CD4-positive, alpha-beta T cell (primary cell): ENCODE results near the gene JUP. TPM values are rescaled to one million over a fixed set of nuclear protein-coding genes. Genes with fewer than 3 reads are reported as not detected.
"Not testable (repeated sequence)": the region's sequence is repeated elsewhere in the genome, so short reads cannot be mapped to it uniquely, and the experiment has no call there.

ENCODE experiments used
- ATAC-seq: fragments of 200-7000 bp; cut with Tn5 transposase; one replicate; pipeline ENCODE4 v1.10.0; 2022; ENCODE audit warnings: mild to moderate bottlenecking; ENCODE audit not compliant: poor library complexity
- CTCF ChIA-PET: fragments of 350-600 bp; sonication (Branson Sonifier 250); formaldehyde crosslinking; loops from one replicate; lab custom pipeline; 2021; ENCODE audit warnings: antibody characterized with exemption, inconsistent platforms; lab: Charles Lee
- POLR2A ChIA-PET: fragments of 350-600 bp; sonication (Branson Sonifier 250); formaldehyde crosslinking; loops from one replicate; lab custom pipeline; 2021; ENCODE audit warnings: antibody characterized with exemption, inconsistent platforms; lab: Charles Lee
- DNase-seq, 14 experiments: peaks; one replicate each; pipeline ENCODE4 v3.0.0-alpha.2; 2013 to 2020; ENCODE audit warnings: mixed read lengths in 2 of 14
- H3K27ac ChIP-seq, 2 donors: one replicate each; pipeline versions ENCODE4 v1.5.1 to v1.7.0; 2013; ENCODE audit warnings: low read length in 2 of 2, low read depth in 1 of 2, mild to moderate bottlenecking in 1 of 2
- H3K27me3 ChIP-seq, 2 experiments: 1 replicate in 1 of 2; 2 replicates in 1 of 2; pipeline versions ENCODE4 v1.6.1 to v1.7.0; 2013; ENCODE audit warnings: low read length in 2 of 2, control low read depth in 1 of 2, mild to moderate bottlenecking in 1 of 2, moderate library complexity in 1 of 2; ENCODE audit not compliant: insufficient read depth in 2 of 2, control insufficient read depth in 1 of 2
- H3K36me3 ChIP-seq: one replicate; pipeline ENCODE4 v1.6.1; 2013; ENCODE audit warnings: low read length, control low read depth; ENCODE audit not compliant: insufficient read depth
- H3K4me1 ChIP-seq: one replicate; pipeline ENCODE4 v1.6.1; 2013; ENCODE audit warnings: low read length, control low read depth; ENCODE audit not compliant: insufficient read depth
- H3K4me3 ChIP-seq: one replicate; pipeline ENCODE4 v1.5.1; 2013; ENCODE audit warnings: mild to moderate bottlenecking, low read length, moderate library complexity
- H3K9me3 ChIP-seq, 2 experiments: 1 replicate in 1 of 2; 2 replicates in 1 of 2; pipeline versions ENCODE4 v1.6.1 to v1.7.0; 2013; ENCODE audit warnings: low read length in 2 of 2, mild to moderate bottlenecking in 2 of 2, control low read depth in 1 of 2, moderate library complexity in 1 of 2; ENCODE audit not compliant: control insufficient read depth in 1 of 2, insufficient read depth in 1 of 2
- H3K27ac Mint-ChIP-seq: one replicate; pipeline ENCODE4 v1.8.0; 2020; ENCODE audit warnings: mixed read lengths
- H3K27me3 Mint-ChIP-seq: one replicate; pipeline ENCODE4 v1.8.0; 2021; ENCODE audit warnings: mixed read lengths
- H3K36me3 Mint-ChIP-seq: one replicate; pipeline ENCODE4 v1.8.0; 2021; ENCODE audit warnings: low read depth, mixed read lengths
- H3K4me1 Mint-ChIP-seq: one replicate; pipeline ENCODE4 v1.8.0; 2021; ENCODE audit warnings: low read depth, mixed read lengths
- H3K4me3 Mint-ChIP-seq: one replicate; pipeline ENCODE4 v1.8.0; 2020; ENCODE audit warnings: mild to moderate bottlenecking, mixed read lengths
- H3K9me3 Mint-ChIP-seq: one replicate; pipeline ENCODE4 v1.8.0; 2020; ENCODE audit warnings: mixed read lengths
- intact Hi-C, 2 experiments: fragments of 100-400 bp; cut with DNase I in 1 of 2; cut with micrococcal nuclease in 1 of 2; formaldehyde crosslinking; loops; one replicate each; pipeline versions ENCODE4 v1.15.1 to v1.9.0; 2023 to 2025; cut with DNase I, micrococcal nuclease
- total RNA-seq, 174 experiments: library from RNA in 2 of 174; stranded (reverse) in 2 of 174; gene quantifications; one replicate each; pipeline ENCODE4 v1.2.3 and lab custom pipeline; 2021 to 2026
- TF ChIP-seq, protein P1 (sequence below): fragments of 200-600 bp; IDR thresholded peaks from one replicate; pipeline ENCODE4 v1.8.0; 2022; ENCODE audit warnings: antibody characterized with exemption, mild to moderate bottlenecking

JUP gene
- total RNA-seq, 2 experiments from 2014 or later, result 0.88 to 1.1 TPM

DNA sequence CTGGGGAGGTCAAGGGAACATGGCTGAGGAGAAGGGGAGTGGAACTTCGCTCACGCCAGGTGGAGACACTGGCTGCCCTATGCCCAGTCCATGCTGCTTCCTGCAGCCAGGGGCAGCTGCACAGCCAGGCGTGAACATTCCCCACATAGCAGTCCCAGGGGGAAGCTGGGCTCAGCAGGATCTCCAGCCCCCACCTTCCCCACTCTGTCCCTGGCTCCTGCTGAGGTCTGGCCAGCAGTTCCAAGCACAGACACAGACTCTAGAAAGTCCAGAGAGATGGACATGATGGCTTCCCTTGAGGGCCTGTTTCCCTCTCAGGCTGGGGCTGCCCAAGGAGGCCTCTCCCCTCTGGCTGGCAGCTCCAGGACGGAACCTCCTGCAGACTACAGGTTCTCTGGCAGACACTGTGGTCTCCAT is 9.3 kb downstream of the JUP start:
- intact Hi-C loops, result no loop called here
- ATAC-seq, result no peak
- H3K27ac ChIP-seq, result no peak overlapping the region
- peaks cover 0 to 2% of the 10 kb centered on the region in 2 experiments for H3K27me3 ChIP-seq
- Mint-ChIP-seq H3K4me1 (no peaks in the 10 kb centered on the region), H3K27ac (no peak overlapping the region), H3K9me3 (no peaks in the 10 kb centered on the region), H3K4me3 (no peak overlapping the region), H3K36me3 (no peaks in the 10 kb centered on the region), H3K27me3 (peaks cover 8% of the 10 kb centered on the region)
- TF ChIP-seq, protein P1, sequence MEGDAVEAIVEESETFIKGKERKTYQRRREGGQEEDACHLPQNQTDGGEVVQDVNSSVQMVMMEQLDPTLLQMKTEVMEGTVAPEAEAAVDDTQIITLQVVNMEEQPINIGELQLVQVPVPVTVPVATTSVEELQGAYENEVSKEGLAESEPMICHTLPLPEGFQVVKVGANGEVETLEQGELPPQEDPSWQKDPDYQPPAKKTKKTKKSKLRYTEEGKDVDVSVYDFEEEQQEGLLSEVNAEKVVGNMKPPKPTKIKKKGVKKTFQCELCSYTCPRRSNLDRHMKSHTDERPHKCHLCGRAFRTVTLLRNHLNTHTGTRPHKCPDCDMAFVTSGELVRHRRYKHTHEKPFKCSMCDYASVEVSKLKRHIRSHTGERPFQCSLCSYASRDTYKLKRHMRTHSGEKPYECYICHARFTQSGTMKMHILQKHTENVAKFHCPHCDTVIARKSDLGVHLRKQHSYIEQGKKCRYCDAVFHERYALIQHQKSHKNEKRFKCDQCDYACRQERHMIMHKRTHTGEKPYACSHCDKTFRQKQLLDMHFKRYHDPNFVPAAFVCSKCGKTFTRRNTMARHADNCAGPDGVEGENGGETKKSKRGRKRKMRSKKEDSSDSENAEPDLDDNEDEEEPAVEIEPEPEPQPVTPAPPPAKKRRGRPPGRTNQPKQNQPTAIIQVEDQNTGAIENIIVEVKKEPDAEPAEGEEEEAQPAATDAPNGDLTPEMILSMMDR, result no peak
- CTCF ChIA-PET, result no interaction called here
- no peaks in the 10 kb centered on the region for H3K4me1 ChIP-seq
- DNase-seq, result no peak
- POLR2A ChIA-PET, result no interaction called here
- no peaks in the 10 kb centered on the region for H3K9me3 ChIP-seq
- no peak overlapping the region for H3K4me3 ChIP-seq
- no peaks in the 10 kb centered on the region for H3K36me3 ChIP-seq

DNA sequence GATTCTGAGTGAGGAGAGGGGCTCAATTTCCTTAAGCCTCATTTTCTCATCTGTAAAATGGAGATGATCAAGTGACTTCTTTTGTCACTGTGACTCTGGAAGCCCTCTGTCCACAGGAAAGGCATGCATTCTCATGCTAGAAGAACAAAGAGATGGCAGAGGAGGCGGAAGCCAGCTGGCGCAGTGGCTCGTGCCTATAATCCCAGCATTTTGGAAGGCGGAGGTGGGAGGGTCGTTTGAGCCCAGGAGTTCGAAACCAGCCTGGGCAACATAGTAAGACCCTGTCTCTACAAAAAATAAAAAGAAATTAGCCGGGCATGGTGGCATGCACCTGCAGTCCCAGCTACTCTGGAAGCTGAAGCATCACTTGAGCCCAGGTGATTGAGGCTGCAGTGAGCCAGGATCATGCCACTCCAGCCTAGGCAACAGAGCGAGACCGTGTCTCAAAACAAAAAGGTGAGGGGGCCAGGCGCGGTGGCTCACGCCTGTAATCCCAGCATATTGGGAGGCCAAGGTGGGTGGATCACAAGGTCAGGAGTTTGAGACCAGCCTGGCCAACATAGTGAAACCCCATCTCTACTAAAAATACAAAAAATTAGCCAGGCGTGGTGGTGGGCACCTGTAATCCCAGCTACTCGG is 10.1 kb downstream of the JUP start:
- not testable (repeated sequence) for ATAC-seq

DNA sequence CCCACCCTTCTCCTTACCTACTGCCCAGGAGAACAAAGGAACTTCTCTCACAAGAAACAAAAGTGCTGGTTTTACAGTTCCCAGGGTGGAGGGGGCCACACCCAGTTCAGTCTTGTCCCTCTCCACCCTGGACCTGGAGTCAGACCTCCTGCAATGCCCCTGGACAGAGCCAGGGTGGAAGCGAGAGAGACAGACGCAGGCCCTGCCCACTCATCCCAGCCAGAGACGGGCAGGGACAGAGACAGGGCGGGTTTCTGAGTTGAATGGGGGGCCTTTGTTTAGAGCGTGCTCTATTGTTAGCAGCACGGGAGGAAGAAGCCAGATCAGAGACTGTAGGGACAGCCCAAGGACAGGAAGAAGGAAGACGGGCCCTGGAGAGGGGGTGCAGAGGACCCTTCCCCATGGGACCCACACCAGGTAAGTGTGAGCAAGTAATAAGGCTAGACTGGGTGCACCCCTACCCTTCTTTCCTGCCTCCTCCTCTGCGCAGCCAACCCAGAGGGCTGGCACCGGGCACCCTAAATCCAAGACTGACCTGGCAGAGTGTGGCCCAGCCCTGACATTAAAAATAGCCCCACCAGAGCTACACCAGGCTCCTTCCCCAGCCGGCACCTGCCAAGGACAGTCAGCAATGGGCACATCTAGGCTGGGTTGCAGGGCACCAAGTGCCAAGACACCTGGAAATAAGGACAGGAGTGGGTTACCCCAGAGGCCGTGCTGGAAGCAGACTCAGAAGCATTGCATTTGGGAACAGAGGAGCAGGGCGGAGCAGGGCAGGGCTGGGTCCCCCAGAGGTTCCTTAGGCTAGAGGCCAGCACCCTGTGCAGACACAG is 10.9 kb downstream of the JUP start:
- H3K9me3 ChIP-seq, result no peaks in the 10 kb centered on the region
- Mint-ChIP-seq H3K36me3 (no peaks in the 10 kb centered on the region), H3K4me3 (no peak overlapping the region), H3K27ac (no peak overlapping the region), H3K4me1 (no peaks in the 10 kb centered on the region), H3K9me3 (no peaks in the 10 kb centered on the region), H3K27me3 (no peaks in the 10 kb centered on the region)
- no peaks in the 10 kb centered on the region for H3K4me1 ChIP-seq
- H3K4me3 ChIP-seq, result no peak overlapping the region
- H3K27me3 ChIP-seq, result no peaks in the 10 kb centered on the region
- TF ChIP-seq, protein P1, result no peak
- ChIA-PET CTCF (no interaction called here), POLR2A (no interaction called here)
- H3K36me3 ChIP-seq, result no peaks in the 10 kb centered on the region
- DNase-seq (no peak), ATAC-seq (no peak)
- intact Hi-C loops, result no loop called here
- H3K27ac ChIP-seq, result no peak overlapping the region

More for the DNA sequence above, 10.1 kb downstream of the JUP start:
- H3K4me1 ChIP-seq, DNase-seq, H3K27ac Mint-ChIP-seq, POLR2A ChIA-PET, H3K27me3 Mint-ChIP-seq, H3K27ac ChIP-seq, H3K4me3 Mint-ChIP-seq, H3K9me3 ChIP-seq, intact Hi-C loops, H3K36me3 ChIP-seq, H3K4me3 ChIP-seq, H3K4me1 Mint-ChIP-seq, H3K9me3 Mint-ChIP-seq, H3K36me3 Mint-ChIP-seq, CTCF ChIA-PET, H3K27me3 ChIP-seq: not testable (repeated sequence)
